HCT116 (cell line): ENCODE measurements around the gene C3orf70. TPM values are rescaled to one million over a fixed set of nuclear protein-coding genes. Genes with fewer than 3 reads are reported as not detected.

ENCODE experiments used
- ATAC-seq: fragments of 200-7000 bp; cut with Tn5 transposase; 2 replicates; pipeline ENCODE4 v1.9.1; 2020; ENCODE audit warnings: mild to moderate bottlenecking, moderate library complexity
- BruUV-seq: library from RNA; stranded (reverse); fragments of 400-500 nt; replicated peaks from 2 replicates; lab custom pipeline; 2021; lab: Mats Ljungman, UMichigan
- CTCF ChIA-PET: fragments of 300-600 bp; sonication (Branson Sonifier 250); formaldehyde crosslinking; loops from one replicate; lab custom pipeline; 2021; ENCODE audit warnings: antibody characterized with exemption; lab: Charles Lee
- POLR2A ChIA-PET: fragments of 300-600, 350-600 bp; sonication (Branson Sonifier 250); formaldehyde crosslinking; loops from one replicate; lab custom pipeline; 2021; ENCODE audit warnings: antibody characterized with exemption; lab: Charles Lee
- RAD21 ChIA-PET, 2 experiments: fragments of 300-600 bp; sonication (Branson Sonifier 250); formaldehyde crosslinking; loops; one replicate each; lab custom pipeline; 2023; ENCODE audit warnings: low total read pairs in 2 of 2; ENCODE audit not compliant: uncharacterized antibody in 2 of 2, unreplicated experiment in 2 of 2, low non-redundant PET in 1 of 2; lab: Charles Lee
- DNase-seq: peaks from one replicate; pipeline ENCODE4 v3.0.0-alpha.2; 2010; ENCODE audit warnings: low read depth, low spot score
- H2AFZ ChIP-seq: fragments of 200-600 bp; shearing (Covaris generic), sonication (generic); 2 replicates; pipeline ENCODE4 v1.6.1; 2017; ENCODE audit warnings: low read depth, mixed run types, mixed read lengths, antibody characterized with exemption, low read length; ENCODE audit not compliant: poor library complexity, severe bottlenecking
- H3K27ac ChIP-seq: 2 replicates; pipeline ENCODE4 v1.5.1; 2012; ENCODE audit warnings: low read depth, low read length
- H3K27me3 ChIP-seq: fragments of 200-600 bp; sonication (generic); 2 replicates; pipeline ENCODE4 v1.6.1; 2016; ENCODE audit warnings: mixed run types, low read length, mixed read lengths; ENCODE audit not compliant: insufficient read depth
- H3K36me3 ChIP-seq, 2 experiments: fragments of 200-500 bp in 1 of 2; fragments of 200-600 bp in 1 of 2; sonication (Bioruptor generic) in 1 of 2; sonication (generic) in 1 of 2; 2 replicates each; pipeline versions ENCODE4 v1.5.1 to v1.6.1; 2014 to 2016; ENCODE audit warnings: low read length in 2 of 2, inconsistent platforms in 1 of 2, mixed read lengths in 1 of 2, mixed run types in 1 of 2; ENCODE audit not compliant: insufficient read depth in 2 of 2, control insufficient read depth in 1 of 2
- H3K4me1 ChIP-seq, 2 experiments: fragments of 200-600 bp in 1 of 2; sonication (generic) in 1 of 2; 2 replicates each; pipeline versions ENCODE4 v1.5.1 to v1.6.1; 2012 to 2017; ENCODE audit warnings: low read length in 2 of 2, inconsistent platforms in 1 of 2, mild to moderate bottlenecking in 1 of 2, mixed read lengths in 1 of 2, mixed run types in 1 of 2, moderate library complexity in 1 of 2; ENCODE audit not compliant: insufficient read depth in 2 of 2, control insufficient read depth in 1 of 2
- H3K4me2 ChIP-seq: fragments of 200-600 bp; sonication (generic); 2 replicates; pipeline ENCODE4 v1.6.1; 2017; ENCODE audit warnings: mixed run types, low read length, mixed read lengths
- H3K4me3 ChIP-seq, 2 experiments: fragments of 200-600 bp in 1 of 2; sonication (generic) in 1 of 2; replicated peaks in 1 of 2; 2 replicates each; pipeline ENCODE4 v1.5.1; 2011 to 2016; ENCODE audit warnings: low read length in 2 of 2, control low read depth in 1 of 2, low read depth in 1 of 2, mild to moderate bottlenecking in 1 of 2, mixed read lengths in 1 of 2, mixed run types in 1 of 2
- H3K79me2 ChIP-seq: fragments of 200-600 bp; sonication (generic); 2 replicates; pipeline ENCODE4 v1.6.1; 2017; ENCODE audit warnings: mild to moderate bottlenecking, mixed run types, low read length, moderate library complexity, mixed read lengths; ENCODE audit not compliant: insufficient read depth
- H3K9ac ChIP-seq: fragments of 200-600 bp; sonication (generic); 2 replicates; pipeline ENCODE4 v1.6.1; 2016; ENCODE audit warnings: low read length, mixed read lengths
- H3K9me2 ChIP-seq: fragments of 200-600 bp; sonication (generic), shearing (Covaris generic); 2 replicates; pipeline ENCODE4 v1.6.1; 2017; ENCODE audit warnings: mixed run types, mild to moderate bottlenecking, moderate library complexity; ENCODE audit not compliant: insufficient read depth
- H3K9me3 ChIP-seq, 2 experiments: fragments of 200-500 bp in 1 of 2; fragments of 200-600 bp in 1 of 2; sonication (Bioruptor generic) in 1 of 2; sonication (generic) in 1 of 2; 2 replicates each; pipeline ENCODE4 v1.6.1; 2014 to 2017; ENCODE audit warnings: low read length in 2 of 2, mixed read lengths in 2 of 2, inconsistent platforms in 1 of 2, low read depth in 1 of 2, mild to moderate bottlenecking in 1 of 2, mixed run types in 1 of 2, moderate library complexity in 1 of 2; ENCODE audit not compliant: control insufficient read depth in 1 of 2, insufficient read depth in 1 of 2
- H4K20me1 ChIP-seq: fragments of 200-600 bp; sonication (generic), shearing (Covaris generic); 2 replicates; pipeline ENCODE4 v1.6.1; 2017; ENCODE audit warnings: mixed run types, mild to moderate bottlenecking, moderate library complexity; ENCODE audit not compliant: insufficient read depth
- ATF3 ChIP-seq: IDR thresholded peaks from 2 replicates; pipeline ENCODE4 v1.6.1; 2012
- CBX3 ChIP-seq: IDR thresholded peaks from 2 replicates; pipeline ENCODE4 v1.6.1; 2012; ENCODE audit warnings: low read depth
- CEBPB ChIP-seq: IDR thresholded peaks from 2 replicates; pipeline ENCODE4 v1.6.1; 2012; ENCODE audit warnings: low read depth
- EGR1 ChIP-seq: IDR thresholded peaks from 2 replicates; pipeline ENCODE4 v1.6.1; 2012; ENCODE audit warnings: low read depth
- ELF1 ChIP-seq: IDR thresholded peaks from 2 replicates; pipeline ENCODE4 v1.6.1; 2012; ENCODE audit warnings: low read depth, borderline replicate concordance
- EZH2 ChIP-seq: fragments of 200-600 bp; sonication (generic); IDR thresholded peaks from 2 replicates; pipeline ENCODE4 v1.6.1; 2017; ENCODE audit warnings: antibody characterized with exemption, mixed run types
- EZH2phosphoT487 ChIP-seq: fragments of 200-600 bp; IDR thresholded peaks from 2 replicates; pipeline ENCODE4 v1.6.1; 2018; ENCODE audit warnings: antibody characterized with exemption, borderline replicate concordance
- MAX ChIP-seq: IDR thresholded peaks from 2 replicates; pipeline ENCODE4 v1.6.1; 2012
- POLR2A ChIP-seq: IDR thresholded peaks from 2 replicates; pipeline ENCODE4 v1.7.0; 2011; ENCODE audit warnings: borderline replicate concordance; ENCODE audit not compliant: insufficient read depth, insufficient read length; ENCODE audit errors: extremely low read depth
- POLR2AphosphoS5 ChIP-seq: IDR thresholded peaks from 2 replicates; pipeline ENCODE4 v1.6.1; 2011; ENCODE audit warnings: mild to moderate bottlenecking, low read depth, low read length, moderate library complexity
- SP1 ChIP-seq: IDR thresholded peaks from 2 replicates; pipeline ENCODE4 v1.6.1; 2012; ENCODE audit warnings: low read depth
- SRF ChIP-seq: IDR thresholded peaks from 2 replicates; pipeline ENCODE4 v1.6.1; 2012; ENCODE audit warnings: low read depth
- TCF7L2 ChIP-seq: IDR thresholded peaks from 2 replicates; pipeline ENCODE4 v1.7.0; 2011; ENCODE audit warnings: borderline replicate concordance, inconsistent platforms; ENCODE audit not compliant: insufficient read depth, insufficient read length; ENCODE audit errors: extremely low read depth
- YY1 ChIP-seq: IDR thresholded peaks from 2 replicates; pipeline ENCODE4 v1.6.1; 2011; ENCODE audit warnings: low read length, low read depth, moderate library complexity, mild to moderate bottlenecking; ENCODE audit not compliant: insufficient replicate concordance; ENCODE audit errors: extremely low read depth
- ZNF274 ChIP-seq: fragments of 200-500 bp; sonication (Bioruptor generic); IDR thresholded peaks from 2 replicates; pipeline ENCODE4 v1.6.1; 2014; ENCODE audit warnings: mild to moderate bottlenecking, low read depth, low read length, inconsistent platforms
- intact Hi-C: fragments of 100-400 bp; cut with micrococcal nuclease; formaldehyde crosslinking; loops from 2 replicates; pipeline ENCODE4 v1.10.0; 2022
- total RNA-seq: library from RNA; stranded (reverse); gene quantifications from one replicate; pipeline ENCODE4 v1.2.1, GENCODE V29; 2021; ENCODE audit not compliant: unreplicated experiment

C3orf70 gene
- total RNA-seq, 1 experiment from 2014 or later: not detected

GRCh38 chr3:185150561-185150960 lies 2.3 kb downstream of the C3orf70 start (continued):
- no peak for TF ChIP-seq POLR2A
- TF ChIP-seq POLR2AphosphoS5: no peak

- no peaks in the 10 kb centered on the region for H3K36me3 ChIP-seq
- POLR2A ChIA-PET: no interaction called here
- H3K27me3 ChIP-seq: peaks cover 51% of the 10 kb centered on the region
- RAD21 ChIA-PET: interaction anchor here in 1 of 2 experiments (0.6 kb wide), 1 partner anchor 42 kb away, joined by 3 read pairs; no protein-coding TSS in a partner anchor
- H3K9me3 ChIP-seq: no peaks in the 10 kb centered on the region
- H3K27ac ChIP-seq: no peak overlapping the region
- H3K9ac ChIP-seq: no peak overlapping the region
- H3K4me2 ChIP-seq: no peak overlapping the region
- ATAC-seq: no peak
- no peaks in the 10 kb centered on the region for H3K4me1 ChIP-seq
- H2AFZ ChIP-seq: no peak overlapping the region
- DNase-seq: no peak
- no peak overlapping the region for H3K4me3 ChIP-seq
- H3K79me2 ChIP-seq: no peaks in the 10 kb centered on the region
- H3K9me2 ChIP-seq: no peaks in the 10 kb centered on the region
- CTCF ChIA-PET: no interaction called here
- BruUV-seq: no TSS peak
- H4K20me1 ChIP-seq: no peaks in the 10 kb centered on the region
- TF ChIP-seq EGR1 (no peak), POLR2A (no peak), SRF (no peak), ZNF274 (no peak), TCF7L2 (no peak), ATF3 (no peak), CBX3 (no peak)
- intact Hi-C loops: no loop called here
Observed at GRCh38 chr3:185149591-185149990, 3.3 kb downstream of the C3orf70 start.

- intact Hi-C loops: no loop called here
- CTCF ChIA-PET: no interaction called here
- H3K27me3 ChIP-seq: peaks cover 36% of the 10 kb centered on the region
Observed at GRCh38 chr3:185145511-185145910, 7.3 kb downstream of the C3orf70 start.

More at GRCh38 chr3:185145511-185145910, 7.3 kb downstream of the C3orf70 start:
- no peak overlapping the region for H3K4me2 ChIP-seq
- H3K9ac ChIP-seq: no peak overlapping the region
- no peaks in the 10 kb centered on the region for H3K4me1 ChIP-seq
- no peaks in the 10 kb centered on the region for H3K9me3 ChIP-seq
- H3K27ac ChIP-seq: no peak overlapping the region
- ATAC-seq (no peak), DNase-seq (no peak)
- RAD21 ChIA-PET: no interaction called here
- H4K20me1 ChIP-seq: no peaks in the 10 kb centered on the region
- no peaks in the 10 kb centered on the region for H3K9me2 ChIP-seq
- BruUV-seq: no TSS peak
- TF ChIP-seq SP1: no peak
- TF ChIP-seq CBX3: no peak
- TF ChIP-seq CEBPB: no peak
- TF ChIP-seq MAX: no peak
- TF ChIP-seq YY1: no peak
- no peak for TF ChIP-seq EZH2
- TF ChIP-seq ELF1: no peak
- no peak for TF ChIP-seq ZNF274
- TF ChIP-seq EZH2phosphoT487: no peak
- H3K36me3 ChIP-seq: no peaks in the 10 kb centered on the region
- POLR2A ChIA-PET: no interaction called here
- H3K79me2 ChIP-seq: no peaks in the 10 kb centered on the region
- no peak overlapping the region for H3K4me3 ChIP-seq
- H2AFZ ChIP-seq: no peak overlapping the region
